ENCODE measurements around the gene CACNA1E. TPM values are rescaled to one million over a fixed set of nuclear protein-coding genes. Genes with fewer than 3 reads are reported as not detected.
A peak's percentile ranks its signal among the peaks of the same experiment; 100 is the strongest.
"Not testable (repeated sequence)": the region's sequence is repeated elsewhere in the genome, so short reads cannot be mapped to it uniquely, and the experiment has no call there.

CACNA1E gene
- polyA plus RNA-seq, 4 donors, result 0.14 to 0.71 (median 0.40) TPM

DNA sequence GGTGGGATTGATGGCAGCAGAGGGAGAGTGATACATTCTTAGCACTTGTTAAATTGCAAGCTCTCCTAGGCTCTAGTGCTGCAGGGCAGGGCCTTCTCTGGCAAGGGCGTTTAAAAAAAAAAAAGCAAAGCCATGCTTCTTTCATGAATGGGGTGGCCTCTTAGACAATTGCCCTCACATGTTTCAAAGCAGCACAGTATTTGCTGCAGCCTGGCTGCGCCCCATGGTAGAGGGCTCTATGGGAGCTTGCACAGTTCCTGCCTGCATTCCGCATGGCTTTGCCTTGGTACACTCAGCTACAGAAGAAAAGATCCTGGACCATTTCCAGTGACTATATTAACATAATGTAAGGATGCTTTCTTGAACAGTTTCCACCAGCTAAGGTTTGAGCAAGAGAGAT, 311.0 kb downstream of the CACNA1E start:
- peak in 1 of 4 donors; percentile 4 for DNase-seq (ENCODE audit: low read depth in 4 of 4, low spot score in 2 of 4)

- DNase-seq (ENCODE audit: low read depth in 4 of 4, low spot score in 2 of 4), result no peak
Observed at GRCh38 chr1:181798191-181798926, 315.0 kb downstream of the CACNA1E start.

- DNase-seq (ENCODE audit: low read depth in 4 of 4, low spot score in 2 of 4), result no peak
Observed at GRCh38 chr1:181801617-181802016, 318.3 kb downstream of the CACNA1E start.

- no peak for DNase-seq (ENCODE audit: low read depth in 4 of 4, low spot score in 2 of 4)
Observed at GRCh38 chr1:181802466-181802865, 319.1 kb downstream of the CACNA1E start.

GRCh38 chr1:181803421-181803820, 320.1 kb downstream of the CACNA1E start:
- no peak for DNase-seq (ENCODE audit: low read depth in 4 of 4, low spot score in 2 of 4)

GRCh38 chr1:181804989-181805388, 321.7 kb downstream of the CACNA1E start:
- DNase-seq (ENCODE audit: low read depth in 4 of 4, low spot score in 2 of 4), result no peak

DNA sequence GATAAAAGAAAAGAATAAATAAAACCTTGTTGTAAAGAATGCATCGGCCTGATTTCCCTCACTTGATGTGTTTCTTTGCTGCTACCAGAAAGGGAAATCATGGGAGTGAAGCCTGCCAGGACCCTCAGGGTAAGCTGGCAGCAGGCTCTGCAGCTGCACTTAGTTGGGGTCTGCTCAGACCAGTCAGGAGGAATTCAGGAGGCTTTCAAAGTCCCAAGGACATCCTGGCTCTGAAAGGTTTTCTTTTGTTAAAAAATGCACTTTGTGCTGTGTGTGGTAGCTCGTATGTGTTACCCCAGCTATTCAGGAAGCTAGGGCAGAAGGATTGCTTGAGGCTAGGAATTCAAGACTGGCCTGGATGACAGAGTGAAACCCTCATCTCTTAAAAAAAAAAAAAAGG, 323.4 kb downstream of the CACNA1E start:
- no peak for DNase-seq (ENCODE audit: low read depth in 4 of 4, low spot score in 2 of 4)

DNA sequence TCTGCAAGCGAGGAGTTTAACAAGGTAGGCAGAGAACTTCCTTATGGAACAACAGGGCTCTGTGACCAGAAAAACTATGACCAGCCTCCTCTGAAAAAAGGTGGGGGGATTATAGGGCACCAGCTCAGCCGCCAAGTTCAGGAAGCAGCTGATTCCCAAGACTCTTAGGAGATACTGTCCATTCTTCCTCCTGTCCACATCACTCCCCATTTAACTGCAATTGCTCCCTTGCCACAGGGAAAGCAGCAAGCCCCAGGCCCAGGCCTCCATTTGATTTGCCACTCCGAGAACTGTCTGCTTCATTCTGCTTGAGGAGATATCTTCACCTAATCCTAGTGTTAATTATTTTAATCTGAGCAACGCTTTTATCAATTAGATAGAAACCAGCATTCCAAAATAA, 323.9 kb downstream of the CACNA1E start:
- DNase-seq (ENCODE audit: low read depth in 4 of 4, low spot score in 2 of 4), result no peak

- no peak for DNase-seq (ENCODE audit: low read depth in 4 of 4, low spot score in 2 of 4)
Observed at GRCh38 chr1:181809991-181810545, 326.8 kb downstream of the CACNA1E start.

DNA sequence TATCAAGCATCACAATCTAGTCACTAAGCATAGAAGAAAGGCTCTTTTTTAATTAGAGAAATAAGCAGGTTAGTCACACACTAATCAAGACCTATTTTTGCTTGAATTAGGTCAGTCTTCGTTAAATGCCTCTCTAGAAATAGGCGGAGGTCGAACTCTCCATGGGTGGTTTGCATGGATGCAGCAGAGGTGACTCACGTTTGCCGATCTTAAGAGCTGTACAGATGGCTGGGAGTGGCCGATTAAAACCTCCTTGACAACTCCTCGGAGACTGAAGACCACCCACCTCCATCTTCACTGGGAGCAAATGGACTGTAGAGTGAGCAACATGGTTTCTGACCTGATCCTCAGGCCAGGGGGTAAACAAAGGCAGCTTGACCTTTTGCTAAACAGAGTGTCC, 328.9 kb downstream of the CACNA1E start:
- DNase-seq (ENCODE audit: low read depth in 4 of 4, low spot score in 2 of 4), result no peak

GRCh38 chr1:181813266-181813665, 329.9 kb downstream of the CACNA1E start:
- no peak for DNase-seq (ENCODE audit: low read depth in 4 of 4, low spot score in 2 of 4)

DNA sequence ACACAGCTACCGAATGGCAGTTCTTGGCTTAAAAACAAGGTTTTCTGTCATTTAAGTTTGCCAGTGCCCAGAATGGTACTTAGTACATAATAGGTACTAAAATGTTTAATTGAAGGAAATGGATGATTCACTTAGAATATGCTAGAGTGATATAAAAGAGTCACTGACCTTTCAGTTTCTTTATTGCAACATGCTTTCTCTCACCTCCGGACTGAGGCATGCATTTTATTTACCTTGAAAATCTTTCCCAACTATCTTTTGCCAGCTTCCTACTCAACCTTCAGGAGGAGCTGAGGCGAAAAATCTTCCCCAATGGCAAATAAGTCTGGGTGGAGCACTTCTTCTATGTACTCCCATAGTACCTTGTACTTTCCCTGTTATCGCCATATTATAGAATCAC, 333.3 kb downstream of the CACNA1E start:
- no peak for DNase-seq (ENCODE audit: low read depth in 4 of 4, low spot score in 2 of 4)

GRCh38 chr1:181817091-181817490, 333.8 kb downstream of the CACNA1E start:
- DNase-seq (ENCODE audit: low read depth in 4 of 4, low spot score in 2 of 4), result no peak

- DNase-seq (ENCODE audit: low read depth in 4 of 4, low spot score in 2 of 4), result no peak
Observed at GRCh38 chr1:181818459-181818858, 335.1 kb downstream of the CACNA1E start.

GRCh38 chr1:181818943-181819342, 335.6 kb downstream of the CACNA1E start:
- no peak for DNase-seq (ENCODE audit: low read depth in 4 of 4, low spot score in 2 of 4)

GRCh38 chr1:181821701-181822100, 338.4 kb downstream of the CACNA1E start:
- DNase-seq (ENCODE audit: low read depth in 4 of 4, low spot score in 2 of 4), result no peak

- not testable (repeated sequence) for DNase-seq (ENCODE audit: low read depth in 4 of 4, low spot score in 2 of 4)
Observed at GRCh38 chr1:181832173-181832880, 349.0 kb downstream of the CACNA1E start.

DNA sequence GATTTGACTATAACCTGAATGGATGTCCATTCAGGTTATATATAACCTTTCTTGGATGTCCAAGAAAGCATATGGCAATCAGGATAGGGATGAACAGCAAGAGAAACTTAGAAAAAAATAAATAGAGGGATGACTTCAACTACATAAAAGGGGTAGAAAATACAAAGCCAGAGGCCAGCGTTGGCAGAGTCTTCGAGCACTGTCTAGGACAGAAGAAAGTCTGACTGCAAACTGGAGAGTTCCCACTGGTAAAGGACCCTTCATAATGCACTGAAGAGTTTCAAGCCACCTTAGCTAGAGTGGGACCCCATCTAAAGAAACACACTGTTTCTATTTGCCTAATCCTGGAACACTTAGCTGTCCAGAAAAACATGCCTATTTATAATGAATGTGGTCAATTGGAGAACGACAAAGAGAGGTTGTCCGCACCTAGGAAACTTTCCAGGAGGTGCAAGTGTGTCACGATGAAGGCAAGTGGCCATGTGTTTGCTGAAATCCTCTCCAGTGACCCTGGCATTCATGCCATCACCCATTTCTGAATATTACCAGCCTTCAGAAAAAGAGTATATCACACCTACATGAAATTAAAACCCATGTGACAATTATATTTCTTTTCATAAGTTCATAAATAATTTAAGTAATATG, 362.8 kb downstream of the CACNA1E start:
- no peak for DNase-seq (ENCODE audit: low read depth in 4 of 4, low spot score in 2 of 4)

DNA sequence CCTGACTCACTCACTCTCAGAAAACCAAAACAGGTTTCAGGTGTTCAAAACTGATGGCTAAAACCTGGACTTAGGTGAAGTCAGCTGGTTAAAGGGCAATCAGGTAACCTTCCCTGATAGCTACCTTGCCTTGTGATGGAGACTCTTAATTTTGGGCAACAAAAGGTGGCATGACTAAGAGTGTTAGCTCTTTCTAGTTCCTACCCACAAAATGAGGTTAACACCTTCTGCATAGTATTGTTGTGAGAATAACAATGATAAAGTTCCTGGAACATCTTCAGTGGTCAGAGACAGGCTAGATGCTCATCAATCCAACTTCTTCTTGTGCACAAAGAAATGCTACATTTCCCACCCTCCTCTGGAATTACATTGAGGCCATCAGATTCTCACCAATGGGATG, 363.4 kb downstream of the CACNA1E start:
- no peak for DNase-seq (ENCODE audit: low read depth in 4 of 4, low spot score in 2 of 4)

DNA sequence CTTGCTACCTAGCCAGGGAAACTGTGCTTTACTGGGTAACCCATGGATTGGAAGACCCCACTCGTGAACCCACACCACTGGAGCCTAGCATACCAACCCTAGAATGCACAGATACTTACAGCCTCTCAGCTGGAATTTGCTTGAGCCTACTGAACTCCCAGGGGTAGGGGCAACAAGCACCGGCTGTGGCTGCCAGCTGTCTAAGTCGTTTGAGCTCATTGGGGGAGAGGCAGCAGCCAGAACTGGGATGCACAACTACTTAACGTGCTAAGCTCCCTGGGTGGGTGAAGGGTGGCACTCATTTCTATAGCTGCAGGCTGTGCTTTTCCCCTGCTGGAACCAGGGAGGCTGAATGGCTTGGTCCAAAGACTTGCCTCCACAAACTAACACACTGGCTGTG, 365.8 kb downstream of the CACNA1E start:
- DNase-seq (ENCODE audit: low read depth in 4 of 4, low spot score in 2 of 4), result no peak

DNA sequence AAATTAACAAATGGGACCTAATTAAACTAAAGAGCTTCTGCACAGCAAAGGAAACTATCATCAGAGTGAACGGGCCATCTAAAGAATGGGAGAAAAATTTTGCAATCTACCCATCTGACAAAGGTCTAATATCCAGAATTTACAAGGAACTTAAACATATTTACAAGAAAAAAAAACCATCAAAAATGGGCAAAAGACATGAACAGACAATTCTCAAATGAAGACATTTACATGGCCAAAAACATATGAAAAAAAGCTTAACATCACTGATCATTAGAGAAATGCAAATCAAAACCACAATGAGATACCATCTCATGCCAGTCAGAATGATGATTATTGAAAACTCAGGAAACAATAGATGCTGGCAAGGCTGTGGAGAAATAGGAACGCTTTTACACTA, 370.9 kb downstream of the CACNA1E start:
- not testable (repeated sequence) for DNase-seq (ENCODE audit: low read depth in 4 of 4, low spot score in 2 of 4)
